B cell (primary cell): Measurements from ENCODE around the gene RFTN2. TPM values are rescaled to one million over a fixed set of nuclear protein-coding genes. Genes with fewer than 3 reads are reported as not detected.

Source experiments
- ATAC-seq: fragments of 200-7000 bp; cut with Tn5 transposase; one replicate; pipeline ENCODE4 v1.10.0; 2021; ENCODE audit warnings: low read depth, mild to moderate bottlenecking, moderate number of reproducible peaks, moderate library complexity
- CTCF ChIA-PET: fragments of 350-600 bp; sonication (Branson Sonifier 250); formaldehyde crosslinking; loops from one replicate; lab custom pipeline; 2021; ENCODE audit warnings: antibody characterized with exemption, inconsistent platforms; lab: Charles Lee
- POLR2A ChIA-PET: fragments of 350-600 bp; sonication (Branson Sonifier 250); formaldehyde crosslinking; loops from one replicate; lab custom pipeline; 2021; ENCODE audit warnings: antibody characterized with exemption; lab: Charles Lee
- DNase-seq: peaks from one replicate; pipeline ENCODE4 v3.0.0; 2013
- H2AFZ ChIP-seq: 2 replicates; pipeline ENCODE4 v1.6.1; 2012; ENCODE audit warnings: mild to moderate bottlenecking, low read depth, low read length; ENCODE audit not compliant: insufficient read depth, poor library complexity, severe bottlenecking
- H3K27ac ChIP-seq, 2 donors: 1 replicate in 1 of 2; 2 replicates in 1 of 2; pipeline ENCODE4 v1.5.1; 2012 to 2013; ENCODE audit warnings: low read length in 2 of 2, mild to moderate bottlenecking in 2 of 2, moderate library complexity in 1 of 2
- H3K27me3 ChIP-seq, 4 experiments: fragments of 200-600 bp in 1 of 4; sonication (generic) in 1 of 4; replicated peaks in 1 of 4; 1 replicate in 2 of 4; 2 replicates in 2 of 4; pipeline versions ENCODE4 v1.6.1 to v1.7.0; 2013 to 2016; ENCODE audit warnings: low read length in 3 of 4, mild to moderate bottlenecking in 2 of 4, mixed read lengths in 1 of 4, moderate library complexity in 1 of 4; ENCODE audit not compliant: insufficient read depth in 4 of 4, control insufficient read depth in 3 of 4; ENCODE audit errors: control extremely low read depth in 1 of 4
- H3K36me3 ChIP-seq, 2 experiments: replicated peaks in 1 of 2; 1 replicate in 1 of 2; 2 replicates in 1 of 2; pipeline versions ENCODE4 v1.6.1 to v1.7.1; 2013; ENCODE audit warnings: low read length in 1 of 2; ENCODE audit not compliant: insufficient read depth in 2 of 2, control insufficient read depth in 1 of 2; ENCODE audit errors: control extremely low read depth in 1 of 2, extremely low read depth in 1 of 2
- H3K4me1 ChIP-seq, 2 donors: fragments of 200-600 bp in 1 of 2; sonication (generic) in 1 of 2; 1 replicate in 1 of 2; 2 replicates in 1 of 2; pipeline versions ENCODE4 v1.5.1 to v1.6.1; 2013 to 2017; ENCODE audit warnings: low read length in 2 of 2; ENCODE audit not compliant: control insufficient read depth in 2 of 2, insufficient read depth in 2 of 2
- H3K4me2 ChIP-seq: replicated peaks from 2 replicates; pipeline ENCODE3; 2012; ENCODE audit warnings: mild to moderate bottlenecking, low read depth, low read length; ENCODE audit not compliant: poor library complexity, severe bottlenecking
- H3K4me3 ChIP-seq, 5 experiments: fragments of 200-600 bp in 1 of 5; sonication (generic) in 1 of 5; 1 replicate in 3 of 5; 2 replicates in 2 of 5; pipeline versions ENCODE4 v1.5.1 to v1.7.0; 2011 to 2016; ENCODE audit warnings: low read length in 4 of 5, mild to moderate bottlenecking in 4 of 5, low read depth in 2 of 5, control low read depth in 1 of 5, moderate library complexity in 1 of 5; ENCODE audit not compliant: insufficient read depth in 1 of 5; ENCODE audit errors: control extremely low read depth in 1 of 5, extremely low read depth in 1 of 5
- H3K79me2 ChIP-seq: fragments of 200-600 bp; sonication (generic); one replicate; pipeline ENCODE4 v1.6.0; 2016; ENCODE audit warnings: low read length; ENCODE audit not compliant: control insufficient read depth, insufficient read depth
- H3K9ac ChIP-seq: fragments of 200-600 bp; sonication (generic); 2 replicates; pipeline ENCODE4 v1.6.1; 2017; ENCODE audit warnings: mild to moderate bottlenecking, low read length, moderate library complexity
- H3K9me3 ChIP-seq, 3 donors: one replicate each; pipeline versions ENCODE4 v1.6.1 to v1.7.1; 2013; ENCODE audit warnings: low read length in 2 of 3; ENCODE audit not compliant: control insufficient read depth in 2 of 3, insufficient read depth in 1 of 3; ENCODE audit errors: control extremely low read depth in 1 of 3
- H4K20me1 ChIP-seq: 2 replicates; pipeline ENCODE4 v1.6.0; 2012; ENCODE audit warnings: mild to moderate bottlenecking, low read length; ENCODE audit not compliant: insufficient read depth, control insufficient read depth, poor library complexity, severe bottlenecking
- H3K27ac Mint-ChIP-seq: one replicate; pipeline ENCODE4 v1.8.0; 2021; ENCODE audit warnings: mixed read lengths
- H3K27me3 Mint-ChIP-seq: one replicate; pipeline ENCODE4 v1.8.0; 2021; ENCODE audit warnings: mixed read lengths
- H3K4me1 Mint-ChIP-seq: one replicate; pipeline ENCODE4 v1.8.0; 2021; ENCODE audit warnings: mixed read lengths
- H3K4me3 Mint-ChIP-seq: one replicate; pipeline ENCODE4 v1.8.0; 2021; ENCODE audit warnings: mixed read lengths
- H3K9me3 Mint-ChIP-seq: one replicate; pipeline ENCODE4 v1.8.0; 2022; ENCODE audit warnings: mixed read lengths; ENCODE audit not compliant: insufficient read depth
- EZH2 ChIP-seq: IDR thresholded peaks from 2 replicates; pipeline ENCODE4 v1.6.1; 2012; ENCODE audit warnings: borderline replicate concordance, low read depth, mild to moderate bottlenecking, moderate library complexity, low read length; ENCODE audit not compliant: insufficient read depth, poor library complexity, severe bottlenecking
- WGBS: methylation state at CpG from one replicate; pipeline ENCODE4 v1.1.5; 2013; ENCODE audit warnings: missing lambda C conversion rate; ENCODE audit not compliant: insufficient coverage; 5-methylcytosine and 5-hydroxymethylcytosine counted together
- intact Hi-C: fragments of 100-400 bp; cut with micrococcal nuclease; formaldehyde crosslinking; loops from one replicate; pipeline ENCODE4 v1.10.0; 2022
- polyA plus RNA-seq: library from polyadenylated mRNA; depleted of rRNA; stranded (reverse); fragments of >200 nt; gene quantifications from 2 replicates; pipeline ENCODE4 v1.2.3, GENCODE V29; 2012
- total RNA-seq, 2 donors: library from RNA; stranded (reverse); fragments of 120-200 nt in 1 of 2; gene quantifications; 1 replicate in 1 of 2; 2 replicates in 1 of 2; pipeline versions ENCODE4 v1.2.3 to v1.2.4, GENCODE V29; 2013 to 2022
- TF ChIP-seq, protein P1 (sequence below): fragments of 200-600 bp; IDR thresholded peaks from one replicate; pipeline ENCODE4 v1.8.0; 2022; ENCODE audit warnings: antibody characterized with exemption, mild to moderate bottlenecking

The RFTN2 gene
- total and polyA plus RNA-seq, 2 donors (not counting 1 experiment from before 2014, with no cell fraction given), result not detected

DNA sequence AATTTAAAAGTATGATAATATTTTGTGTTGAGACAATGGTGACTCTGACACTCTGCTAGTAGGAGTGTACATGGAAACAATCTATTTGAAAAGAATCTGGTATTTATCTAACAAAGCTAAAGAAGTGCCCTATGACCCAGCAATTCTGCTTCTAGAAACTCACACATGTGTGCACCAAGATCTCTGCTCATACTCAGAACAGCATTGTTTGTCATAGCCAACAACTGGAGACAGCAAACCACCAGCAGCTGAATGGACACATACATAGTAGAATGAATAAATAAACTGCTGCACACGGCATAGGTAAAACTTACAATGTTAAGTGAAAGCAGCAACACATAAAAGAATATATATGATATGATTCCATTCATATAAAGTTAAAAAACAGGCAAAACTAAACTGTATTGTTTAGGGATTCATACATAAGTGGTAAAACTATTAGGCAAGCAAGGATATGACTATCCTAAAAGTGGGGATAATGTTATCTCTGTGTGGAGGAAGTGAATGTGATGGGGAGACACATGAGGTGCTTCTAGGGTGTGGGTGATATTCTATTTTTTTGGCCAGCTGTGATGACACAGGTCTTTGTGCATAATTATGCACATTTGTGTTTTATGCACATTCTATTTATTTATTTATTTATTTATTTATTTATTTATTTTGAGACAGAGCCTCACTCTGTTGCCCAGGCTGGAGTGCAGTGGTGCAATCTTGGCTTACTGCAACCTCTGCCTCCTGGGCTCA lies 71.1 kb downstream of the RFTN2 start:
- H3K27ac ChIP-seq, result no peak overlapping the region
- H4K20me1 ChIP-seq, result no peaks in the 10 kb centered on the region
- H3K27me3 ChIP-seq, result peaks cover 0 to 4% (median 1%) of the 10 kb centered on the region in 4 experiments
- H3K9me3 ChIP-seq, result no peaks in the 10 kb centered on the region
- no peak for ATAC-seq
- no CpG with 5 or more reads among the region's 1 CpG for WGBS
- POLR2A ChIA-PET, result no interaction called here
- no peak for DNase-seq
- intact Hi-C loops, result no loop called here
- no peak overlapping the region for H2AFZ ChIP-seq
- no peaks in the 10 kb centered on the region for H3K79me2 ChIP-seq
- Mint-ChIP-seq H3K4me1 (peaks cover 2% of the 10 kb centered on the region), H3K4me3 (no peak overlapping the region), H3K9me3 (no peaks in the 10 kb centered on the region), H3K27me3 (peaks cover 10% of the 10 kb centered on the region), H3K27ac (no peak overlapping the region)
- CTCF ChIA-PET, result no interaction called here
- no peaks in the 10 kb centered on the region for H3K4me1 ChIP-seq
- H3K4me2 ChIP-seq, result no peak overlapping the region
- TF ChIP-seq EZH2, result no peak
- TF ChIP-seq, protein P1, sequence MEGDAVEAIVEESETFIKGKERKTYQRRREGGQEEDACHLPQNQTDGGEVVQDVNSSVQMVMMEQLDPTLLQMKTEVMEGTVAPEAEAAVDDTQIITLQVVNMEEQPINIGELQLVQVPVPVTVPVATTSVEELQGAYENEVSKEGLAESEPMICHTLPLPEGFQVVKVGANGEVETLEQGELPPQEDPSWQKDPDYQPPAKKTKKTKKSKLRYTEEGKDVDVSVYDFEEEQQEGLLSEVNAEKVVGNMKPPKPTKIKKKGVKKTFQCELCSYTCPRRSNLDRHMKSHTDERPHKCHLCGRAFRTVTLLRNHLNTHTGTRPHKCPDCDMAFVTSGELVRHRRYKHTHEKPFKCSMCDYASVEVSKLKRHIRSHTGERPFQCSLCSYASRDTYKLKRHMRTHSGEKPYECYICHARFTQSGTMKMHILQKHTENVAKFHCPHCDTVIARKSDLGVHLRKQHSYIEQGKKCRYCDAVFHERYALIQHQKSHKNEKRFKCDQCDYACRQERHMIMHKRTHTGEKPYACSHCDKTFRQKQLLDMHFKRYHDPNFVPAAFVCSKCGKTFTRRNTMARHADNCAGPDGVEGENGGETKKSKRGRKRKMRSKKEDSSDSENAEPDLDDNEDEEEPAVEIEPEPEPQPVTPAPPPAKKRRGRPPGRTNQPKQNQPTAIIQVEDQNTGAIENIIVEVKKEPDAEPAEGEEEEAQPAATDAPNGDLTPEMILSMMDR, result no peak
- no peak overlapping the region for H3K4me3 ChIP-seq
- H3K9ac ChIP-seq, result no peak overlapping the region
- no peaks in the 10 kb centered on the region for H3K36me3 ChIP-seq

DNA sequence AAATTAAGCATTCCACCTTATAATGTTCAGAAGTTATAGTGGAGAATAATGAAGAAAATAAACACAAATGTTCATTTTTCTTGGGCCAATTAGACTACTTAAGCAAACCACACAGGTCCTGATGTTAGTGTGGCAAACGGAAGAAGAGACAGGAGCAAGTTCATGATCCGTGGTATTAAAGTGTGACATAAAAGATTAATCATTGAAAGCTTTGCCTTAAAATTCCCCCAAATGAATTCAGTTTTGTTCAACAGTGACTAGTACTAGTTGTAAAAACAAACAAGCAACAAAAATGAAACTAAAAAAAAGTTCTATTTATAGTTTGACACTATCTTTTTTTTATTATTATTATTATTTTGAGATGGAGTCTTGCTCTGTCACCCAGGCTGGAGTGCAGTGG lies 73.7 kb downstream of the RFTN2 start:
- CTCF ChIA-PET, result no interaction called here
- WGBS, result no CpG with 5 or more reads among the region's 2 CpGs

More for the DNA sequence above, 73.7 kb downstream of the RFTN2 start:
- Histone ChIP-seq H3K9ac (no peak overlapping the region), H3K79me2 (no peaks in the 10 kb centered on the region), H3K9me3 (no peaks in the 10 kb centered on the region), H3K4me3 (no peak overlapping the region), H4K20me1 (no peaks in the 10 kb centered on the region), H3K27ac (no peak overlapping the region), H3K4me2 (no peak overlapping the region), H3K27me3 (peaks cover 0 to 12% (median 3%) of the 10 kb centered on the region in 4 experiments), H2AFZ (no peak overlapping the region), H3K36me3 (no peaks in the 10 kb centered on the region), H3K4me1 (no peaks in the 10 kb centered on the region)
- POLR2A ChIA-PET, result no interaction called here
- DNase-seq (no peak), ATAC-seq (no peak)
- H3K9me3 Mint-ChIP-seq, result no peaks in the 10 kb centered on the region
- peaks cover 21% of the 10 kb centered on the region for H3K27me3 Mint-ChIP-seq
- H3K27ac Mint-ChIP-seq, result no peak overlapping the region
- intact Hi-C loops, result no loop called here
- no peak overlapping the region for H3K4me3 Mint-ChIP-seq
- TF ChIP-seq EZH2, result no peak
- TF ChIP-seq, protein P1, result no peak
- peaks cover 4% of the 10 kb centered on the region for H3K4me1 Mint-ChIP-seq
